Activated naive CD4-positive, alpha-beta T cell treated with anti-CD3 and anti-CD28 coated beads, Interleukin-2, amount 50 U/mL, for 24 hours (primary cell): Measurements from ENCODE around the gene PLPP7.

Experiments
- H3K27ac Mint-ChIP-seq: one replicate; pipeline ENCODE4 v1.8.0; 2021; ENCODE audit warnings: mild to moderate bottlenecking, mixed read lengths
- H3K27me3 Mint-ChIP-seq: one replicate; pipeline ENCODE4 v1.8.0; 2021; ENCODE audit warnings: mixed read lengths
- H3K36me3 Mint-ChIP-seq: one replicate; pipeline ENCODE4 v1.8.0; 2021; ENCODE audit warnings: mixed read lengths
- H3K4me1 Mint-ChIP-seq: one replicate; pipeline ENCODE4 v1.8.0; 2021; ENCODE audit warnings: mixed read lengths
- H3K4me3 Mint-ChIP-seq: one replicate; pipeline ENCODE4 v1.8.0; 2021; ENCODE audit warnings: mild to moderate bottlenecking, mixed read lengths
- H3K9me3 Mint-ChIP-seq: one replicate; pipeline ENCODE4 v1.8.0; 2021; ENCODE audit warnings: mixed read lengths

The PLPP7 gene

DNA sequence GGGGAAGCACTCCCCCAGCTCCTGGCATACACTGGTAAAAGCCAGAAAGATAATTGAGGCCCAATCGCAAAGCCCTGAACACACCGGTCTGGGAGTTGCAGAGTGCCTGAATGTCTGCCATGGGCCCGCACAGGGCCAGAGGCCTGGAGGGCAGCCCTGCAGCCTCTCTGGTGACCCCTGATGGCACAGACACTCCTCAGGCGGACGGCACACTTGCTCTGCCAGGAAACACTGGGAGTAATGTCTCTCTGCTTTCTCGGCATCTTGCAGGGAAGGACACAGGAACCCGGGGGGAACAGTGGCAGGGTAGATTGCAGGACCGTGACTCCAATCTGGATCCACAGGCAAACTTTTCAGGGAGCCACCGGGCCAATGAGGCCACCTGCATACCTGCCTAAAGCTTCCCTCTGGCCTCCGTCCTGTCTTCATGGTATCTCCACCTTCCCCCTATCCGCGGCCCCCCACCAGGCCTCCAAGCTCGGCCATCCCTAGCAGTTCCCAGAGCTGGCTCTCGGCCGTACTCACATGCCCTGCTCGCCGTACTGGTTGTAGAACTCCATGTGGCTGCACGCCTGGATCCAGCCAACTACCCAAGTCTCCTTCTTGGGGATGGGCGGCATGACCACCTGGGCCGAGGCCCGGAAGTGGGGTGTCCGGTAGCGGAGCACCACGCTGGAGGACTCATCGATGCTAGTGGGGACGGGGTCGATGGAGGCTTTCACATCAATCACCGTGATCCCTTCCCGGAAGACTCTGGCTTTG lies 14.0 kb upstream of the PLPP7 start:
- Mint-ChIP-seq H3K27ac (peak overlapping the region; percentile 99), H3K4me1 (peaks cover 36% of the 10 kb centered on the region), H3K4me3 (peak overlapping the region; percentile 100), H3K27me3 (no peaks in the 10 kb centered on the region), H3K9me3 (no peaks in the 10 kb centered on the region), H3K36me3 (no peaks in the 10 kb centered on the region)

DNA sequence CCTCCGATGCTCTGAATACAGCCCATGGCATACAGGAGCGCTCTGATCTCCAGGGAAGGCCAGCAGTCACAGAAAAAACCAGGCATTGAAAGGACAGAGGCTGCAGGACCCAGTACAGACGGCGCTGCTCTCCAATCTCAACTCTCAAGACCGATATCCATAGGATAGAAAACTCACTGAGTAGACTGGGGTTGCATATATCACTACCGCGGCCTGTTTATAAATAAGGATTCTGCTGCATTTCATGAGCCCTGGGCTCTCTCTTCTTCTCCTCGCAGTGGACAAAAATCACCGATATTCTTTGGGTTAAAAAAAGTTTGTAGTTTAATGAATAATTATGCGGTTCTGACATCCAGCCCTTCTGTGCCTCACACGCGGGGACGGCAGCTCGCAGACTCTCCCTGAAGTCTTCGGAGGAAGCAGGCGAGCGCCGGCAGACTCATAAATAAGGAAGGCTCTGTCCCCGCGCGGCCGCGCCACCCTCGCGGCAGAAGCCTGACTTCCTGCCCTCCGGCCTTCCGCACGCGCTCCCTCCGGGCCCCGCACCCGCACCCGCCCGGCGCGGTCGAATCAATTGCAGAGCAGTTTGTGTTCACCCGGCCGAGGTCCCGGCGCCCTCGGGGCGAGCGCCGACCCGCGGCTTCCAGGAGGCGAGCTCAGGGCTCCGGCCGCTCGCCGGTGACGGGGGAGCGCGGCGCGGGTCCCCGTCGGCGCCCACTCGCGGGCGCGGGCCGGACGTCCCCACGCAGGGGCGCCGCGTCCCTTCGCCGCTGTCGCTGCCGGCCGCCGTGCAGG lies 13.2 kb upstream of the PLPP7 start, which contains the start of gene FAM78A:
FAM78A (minus strand) TSS at position 417 of the 795 bp plus-strand sequence; CDS start at position 86, 331 bp downstream.
- H3K4me1 Mint-ChIP-seq = peaks cover 29% of the 10 kb centered on the region
- H3K36me3 Mint-ChIP-seq = no peaks in the 10 kb centered on the region

DNA sequence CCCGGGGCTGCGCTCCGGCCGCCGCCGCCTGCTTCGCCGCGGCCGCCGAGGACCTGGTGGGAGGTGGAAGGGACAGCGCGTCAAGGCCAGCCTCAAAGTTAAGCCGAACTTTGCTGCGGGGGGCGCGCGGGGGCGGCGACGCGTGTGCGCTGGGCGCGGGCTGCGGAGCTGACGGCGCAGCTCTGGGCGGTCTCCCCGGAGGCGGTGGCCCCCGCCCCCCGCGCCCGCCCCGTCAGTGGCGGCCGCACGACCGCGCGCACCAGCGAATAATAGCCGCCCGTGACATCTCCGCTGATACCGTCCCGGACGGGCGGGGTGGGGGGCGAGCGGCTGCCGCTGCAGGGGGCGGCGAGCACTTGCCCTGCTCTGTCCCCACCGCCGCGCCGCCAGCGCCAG lies 12.6 kb upstream of the PLPP7 start:
- no peak overlapping the region for H3K27ac Mint-ChIP-seq

More for the DNA sequence above, 13.2 kb upstream of the PLPP7 start, which contains the start of gene FAM78A:
- peak within 1 kb of the TSS; percentile 99 for H3K27ac Mint-ChIP-seq
- peak within 1 kb of the TSS; percentile 100 for H3K4me3 Mint-ChIP-seq
- H3K27me3 Mint-ChIP-seq = no peaks in the 10 kb centered on the region
- H3K9me3 Mint-ChIP-seq = no peaks in the 10 kb centered on the region

DNA sequence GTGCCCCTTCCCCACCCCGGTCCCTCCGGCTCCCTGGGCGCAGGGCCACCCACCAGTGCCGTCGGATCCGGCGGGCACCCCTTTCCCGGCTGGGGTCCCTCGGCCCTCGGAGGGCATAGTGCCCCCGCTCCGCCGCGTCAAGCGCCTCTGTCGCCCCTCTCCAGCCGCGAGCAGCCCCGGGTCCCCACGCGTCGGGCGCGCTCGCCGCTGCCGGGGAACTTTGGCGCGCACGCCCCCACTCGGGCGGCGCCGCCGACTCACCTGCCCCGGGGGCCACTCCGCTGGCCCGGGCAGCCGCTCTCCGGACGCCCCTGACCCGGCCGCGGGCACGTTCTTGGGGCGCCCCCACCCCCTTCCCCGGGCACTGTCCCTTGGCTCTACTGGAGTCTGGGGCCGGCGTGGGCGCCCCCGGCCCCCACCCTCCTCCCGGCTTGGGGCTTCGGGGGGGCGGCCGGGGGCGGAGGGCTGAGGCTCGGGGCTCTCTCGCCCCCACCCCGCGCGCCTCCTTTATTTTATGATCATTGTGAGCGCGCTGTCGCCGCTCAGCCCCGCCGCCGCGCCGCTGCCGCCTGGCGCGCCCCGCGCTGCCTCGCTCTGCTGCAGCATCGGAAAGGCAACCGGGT lies 12.1 kb upstream of the PLPP7 start:
- H3K4me1 Mint-ChIP-seq = peaks cover 28% of the 10 kb centered on the region
- no peaks in the 10 kb centered on the region for H3K36me3 Mint-ChIP-seq
- H3K4me3 Mint-ChIP-seq = no peak overlapping the region
- H3K27ac Mint-ChIP-seq = no peak overlapping the region
- no peaks in the 10 kb centered on the region for H3K9me3 Mint-ChIP-seq
- no peaks in the 10 kb centered on the region for H3K27me3 Mint-ChIP-seq

More for the DNA sequence above, 12.6 kb upstream of the PLPP7 start:
- no peaks in the 10 kb centered on the region for H3K36me3 Mint-ChIP-seq
- H3K4me3 Mint-ChIP-seq = no peak overlapping the region
- no peaks in the 10 kb centered on the region for H3K27me3 Mint-ChIP-seq
- H3K9me3 Mint-ChIP-seq = no peaks in the 10 kb centered on the region
- H3K4me1 Mint-ChIP-seq = peaks cover 28% of the 10 kb centered on the region

DNA sequence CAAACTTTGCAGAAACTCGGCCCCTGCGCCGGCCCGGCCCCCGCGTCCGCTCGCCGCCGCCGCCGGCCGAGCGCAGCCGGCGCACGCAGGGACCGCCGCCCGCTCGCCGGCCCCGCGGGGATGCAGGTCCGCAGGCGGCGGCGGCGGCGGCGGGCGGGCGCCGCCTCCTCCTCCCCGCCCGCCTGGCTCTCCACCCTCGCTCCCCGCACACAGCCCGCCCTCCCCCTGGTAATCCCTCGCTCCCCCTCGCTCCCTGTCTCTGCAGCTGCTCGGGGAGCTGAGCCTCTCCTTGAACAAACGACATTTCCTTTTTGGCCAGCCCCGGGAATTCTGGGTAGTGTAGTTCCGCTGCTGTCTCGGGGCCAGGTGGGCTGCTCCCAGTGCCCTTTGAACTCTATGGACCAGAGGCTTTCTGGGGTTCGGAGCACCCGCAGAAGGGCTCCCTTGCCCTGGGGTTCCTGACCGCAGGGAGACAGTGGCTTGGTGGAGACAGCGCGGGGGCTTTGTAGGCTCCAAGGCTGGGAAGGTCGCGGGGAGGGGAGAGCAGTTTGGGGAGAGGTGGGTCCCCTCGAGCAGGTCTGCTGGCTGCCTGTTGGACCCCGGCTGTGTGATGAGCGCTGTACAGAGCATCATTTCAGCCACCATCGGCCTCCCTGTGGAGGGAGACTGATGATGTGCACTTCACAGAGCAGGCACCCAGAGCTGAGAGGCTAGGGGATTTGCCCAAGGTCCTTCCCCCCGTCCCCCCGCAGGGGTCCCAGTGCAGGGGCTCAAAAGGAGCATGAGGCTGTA lies 11.4 kb upstream of the PLPP7 start:
- Mint-ChIP-seq H3K4me3 (peak overlapping the region; percentile 88), H3K27me3 (no peaks in the 10 kb centered on the region), H3K27ac (peak overlapping the region; percentile 68), H3K36me3 (no peaks in the 10 kb centered on the region), H3K4me1 (peaks cover 22% of the 10 kb centered on the region), H3K9me3 (no peaks in the 10 kb centered on the region)

DNA sequence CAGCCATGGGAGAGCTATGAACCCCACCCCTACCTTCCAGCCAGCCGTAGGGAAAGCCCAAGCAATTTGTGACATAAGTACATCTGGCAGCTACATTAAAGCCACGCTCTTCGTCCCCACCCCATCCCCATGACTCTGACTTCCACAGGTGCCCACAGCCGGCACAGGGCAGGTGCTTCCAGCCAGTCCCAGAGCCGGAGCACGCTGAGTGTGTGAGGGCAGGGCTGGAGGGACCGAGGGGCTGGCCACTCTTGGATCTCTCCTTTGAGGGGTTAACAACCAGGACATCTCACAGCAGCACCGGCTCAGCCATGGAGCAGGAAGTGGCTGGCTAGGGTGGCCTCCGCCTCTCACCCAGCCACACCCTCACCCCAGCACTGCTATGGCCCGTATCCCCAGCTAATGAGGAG lies 10.8 kb upstream of the PLPP7 start:
- peak overlapping the region; percentile 88 for H3K4me3 Mint-ChIP-seq
- no peaks in the 10 kb centered on the region for H3K9me3 Mint-ChIP-seq
- H3K4me1 Mint-ChIP-seq = peaks cover 25% of the 10 kb centered on the region
- H3K27me3 Mint-ChIP-seq = no peaks in the 10 kb centered on the region
- no peak overlapping the region for H3K27ac Mint-ChIP-seq
- no peaks in the 10 kb centered on the region for H3K36me3 Mint-ChIP-seq

DNA sequence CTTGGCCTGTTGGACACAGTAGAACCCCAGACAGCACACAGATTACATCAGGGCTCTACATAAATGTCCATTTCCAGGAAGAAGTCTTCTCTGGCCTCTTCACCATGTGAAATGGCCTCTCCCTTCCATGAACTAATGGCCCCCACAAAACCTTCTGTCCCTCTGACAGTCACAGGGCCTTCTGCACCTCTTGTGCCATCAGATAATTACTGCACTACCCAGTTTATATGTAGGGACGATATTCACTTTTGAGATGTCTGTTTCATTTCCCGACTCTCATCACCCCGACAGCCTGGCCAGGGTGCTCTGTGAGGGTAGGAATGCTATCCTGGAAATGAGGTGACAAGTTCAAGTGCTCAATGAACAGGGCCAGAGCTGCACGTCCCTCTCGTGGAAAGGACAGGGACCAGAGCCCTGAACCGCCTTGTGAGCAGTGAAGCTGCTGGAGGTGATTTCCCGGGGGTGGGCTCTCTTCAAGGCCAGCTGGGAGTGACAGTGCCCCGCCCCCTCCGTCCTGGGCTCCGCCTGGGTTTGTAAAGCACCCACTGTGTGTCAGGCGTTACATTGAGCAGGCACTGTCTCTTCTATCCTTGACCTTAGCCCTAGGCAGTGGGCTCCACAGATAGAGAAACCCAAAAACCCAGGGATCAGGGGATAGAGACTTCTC lies 10.2 kb upstream of the PLPP7 start:
- H3K27ac Mint-ChIP-seq = no peak overlapping the region
- no peaks in the 10 kb centered on the region for H3K36me3 Mint-ChIP-seq
- no peaks in the 10 kb centered on the region for H3K27me3 Mint-ChIP-seq
- peaks cover 25% of the 10 kb centered on the region for H3K4me1 Mint-ChIP-seq
- H3K9me3 Mint-ChIP-seq = no peaks in the 10 kb centered on the region
- peak overlapping the region; percentile 88 for H3K4me3 Mint-ChIP-seq

DNA sequence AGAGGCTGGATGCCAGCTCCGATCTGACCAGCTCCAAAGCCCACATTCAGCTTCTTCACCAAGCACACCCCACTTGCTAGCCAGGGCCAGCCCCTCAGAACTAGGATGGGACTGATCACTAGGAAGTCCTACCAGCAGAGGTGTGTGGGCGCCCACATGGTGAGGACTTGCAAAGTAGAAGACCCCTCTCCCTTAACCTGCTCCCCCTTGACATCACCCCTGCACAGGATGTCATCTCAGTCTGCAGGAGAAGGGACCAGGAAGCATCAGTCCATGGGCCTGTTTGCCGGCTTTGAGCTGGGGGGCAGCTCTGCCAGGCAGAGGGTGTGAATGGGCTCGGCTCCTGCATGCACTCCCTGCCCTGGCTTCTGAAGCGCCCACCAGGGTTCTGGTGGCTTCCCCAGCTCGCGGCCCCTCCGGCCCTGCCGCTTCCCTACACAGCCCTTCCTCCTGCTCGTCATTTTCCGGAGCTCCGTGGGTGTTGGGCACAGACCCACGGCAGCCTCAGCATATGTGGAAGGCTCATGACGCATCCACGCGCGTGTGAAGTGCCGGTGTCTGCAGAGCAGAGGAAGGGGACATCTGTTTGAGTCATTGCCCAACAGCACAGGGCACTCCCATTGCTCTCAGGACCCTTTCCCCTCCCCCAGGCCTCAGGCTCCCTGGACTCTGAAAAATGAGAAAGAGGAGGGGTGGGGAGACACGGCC lies 9.5 kb upstream of the PLPP7 start:
- Mint-ChIP-seq H3K36me3 (no peaks in the 10 kb centered on the region), H3K4me3 (no peak overlapping the region), H3K9me3 (no peaks in the 10 kb centered on the region), H3K4me1 (peaks cover 25% of the 10 kb centered on the region), H3K27ac (no peak overlapping the region), H3K27me3 (no peaks in the 10 kb centered on the region)

DNA sequence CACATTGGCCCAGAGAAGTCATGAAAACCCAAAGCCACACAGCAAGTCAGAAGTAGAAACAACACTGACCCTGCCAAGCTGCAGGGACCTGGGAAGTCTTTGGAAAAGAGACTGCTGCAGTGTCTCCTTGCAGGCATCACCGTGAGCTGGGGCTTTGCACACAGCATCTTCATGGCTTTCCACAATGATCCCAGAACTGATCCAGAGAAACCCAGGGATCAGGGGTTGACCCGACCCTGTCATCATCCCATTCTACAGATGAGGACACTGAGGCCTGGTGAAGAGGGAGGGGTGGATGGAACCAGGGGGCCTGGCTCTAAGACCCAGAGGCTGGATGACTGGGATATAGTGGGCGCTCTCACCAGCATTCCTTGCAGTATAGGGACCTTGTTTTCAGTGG lies 8.9 kb upstream of the PLPP7 start:
- H3K27me3 Mint-ChIP-seq = no peaks in the 10 kb centered on the region
- H3K27ac Mint-ChIP-seq = no peak overlapping the region
- no peaks in the 10 kb centered on the region for H3K9me3 Mint-ChIP-seq
- peaks cover 25% of the 10 kb centered on the region for H3K4me1 Mint-ChIP-seq
- no peaks in the 10 kb centered on the region for H3K36me3 Mint-ChIP-seq
- H3K4me3 Mint-ChIP-seq = no peak overlapping the region

DNA sequence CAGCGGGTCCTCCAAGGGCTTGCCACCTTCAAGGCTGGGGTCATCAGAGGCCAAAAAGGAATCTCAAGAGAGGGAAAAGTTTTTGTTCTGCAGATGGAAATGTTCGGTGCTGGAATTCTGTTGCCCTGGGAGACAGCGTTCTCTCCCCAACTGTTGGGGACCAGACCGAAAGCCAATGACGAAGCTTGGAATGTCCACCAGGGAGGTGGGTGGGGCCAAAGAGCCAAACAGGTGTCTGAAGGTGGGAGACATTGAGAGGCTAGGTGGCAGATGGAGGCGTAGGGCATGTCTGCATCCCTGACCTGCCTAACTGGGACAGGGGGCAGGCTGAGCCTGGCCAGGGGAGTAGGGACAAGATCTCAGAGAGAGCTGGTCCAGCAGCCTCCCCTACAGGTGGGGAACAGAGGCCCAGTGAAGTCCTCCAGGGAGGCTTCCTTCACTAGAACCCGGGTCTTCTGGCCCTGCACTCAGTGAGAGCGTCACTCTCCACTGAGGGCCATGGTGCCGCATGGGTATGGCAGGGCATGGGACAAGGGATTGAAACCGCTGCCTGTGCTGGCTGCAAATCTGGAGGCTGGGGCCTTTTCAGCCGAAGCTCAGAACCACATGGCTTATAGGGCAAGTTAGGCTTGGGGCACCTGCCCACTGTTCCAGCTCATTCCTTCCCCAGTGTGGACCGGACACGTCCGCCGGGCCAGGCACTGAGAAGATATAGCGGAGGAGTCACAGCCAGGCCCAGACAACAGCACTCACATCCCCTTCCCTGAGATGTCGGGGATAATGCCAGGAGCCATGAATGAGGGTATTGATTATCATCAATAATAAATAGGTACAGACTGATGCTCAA lies 8.2 kb upstream of the PLPP7 start:
- Mint-ChIP-seq H3K36me3 (no peaks in the 10 kb centered on the region), H3K4me1 (peaks cover 25% of the 10 kb centered on the region), H3K9me3 (no peaks in the 10 kb centered on the region), H3K27me3 (no peaks in the 10 kb centered on the region), H3K27ac (no peak overlapping the region), H3K4me3 (peak overlapping the region; percentile 55)

DNA sequence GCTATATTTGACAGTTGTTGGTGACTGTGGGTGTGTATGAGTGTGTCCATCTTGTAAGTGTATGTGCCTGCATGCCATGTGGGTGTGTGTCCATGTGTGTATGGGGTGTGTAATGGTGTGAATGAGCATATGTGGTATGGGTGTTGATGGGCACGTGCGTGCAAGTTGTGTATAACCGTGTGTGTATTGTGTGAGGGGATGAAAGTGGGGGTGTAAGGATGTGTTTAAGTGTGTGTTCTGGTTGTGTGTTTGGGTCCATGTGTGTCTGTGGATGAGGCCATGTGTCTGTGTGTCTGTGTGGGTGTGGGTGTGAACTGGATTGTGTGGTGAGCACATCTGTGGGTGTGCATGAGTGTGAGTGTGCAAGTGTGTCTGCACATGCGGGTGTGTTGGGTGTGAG lies 7.3 kb upstream of the PLPP7 start:
- Mint-ChIP-seq H3K4me1 (peaks cover 25% of the 10 kb centered on the region), H3K4me3 (peak overlapping the region; percentile 55), H3K27me3 (no peaks in the 10 kb centered on the region), H3K9me3 (no peaks in the 10 kb centered on the region), H3K27ac (no peak overlapping the region), H3K36me3 (no peaks in the 10 kb centered on the region)

DNA sequence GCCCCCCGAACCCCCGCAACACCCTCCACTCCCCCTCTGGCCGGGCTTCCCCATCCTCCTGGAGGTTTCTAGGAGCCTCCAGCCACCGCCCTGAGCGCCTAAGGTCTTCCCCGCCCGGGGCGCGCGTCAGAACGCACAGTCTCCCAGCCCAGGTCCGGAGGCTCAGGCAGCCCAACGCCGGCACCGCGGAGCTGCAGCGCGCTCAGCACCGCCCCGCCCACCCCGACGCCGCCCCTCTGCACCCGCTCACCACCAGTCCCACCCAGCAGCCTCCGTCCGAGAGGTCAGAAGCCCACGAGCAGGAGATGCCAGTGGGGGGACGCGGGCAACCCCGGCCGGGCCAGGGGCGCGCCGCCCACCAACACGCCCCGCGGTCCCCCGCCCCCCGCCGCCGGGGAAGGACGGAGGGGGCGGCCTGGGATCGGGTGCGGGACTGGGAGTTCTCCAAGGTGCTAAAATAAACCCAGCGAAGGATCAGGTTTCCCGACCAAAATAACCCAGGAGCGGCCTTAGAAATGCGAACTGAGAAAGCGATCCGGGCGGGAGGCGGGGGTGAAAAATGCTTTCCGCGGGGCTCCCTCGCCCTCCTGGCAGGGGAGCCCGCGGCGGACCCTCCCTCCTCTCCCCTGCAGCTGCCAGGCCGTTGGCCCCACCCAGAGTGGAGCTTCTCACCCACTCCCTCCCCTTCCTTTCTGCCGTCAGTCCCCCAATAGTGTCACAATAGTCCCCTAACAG lies 6.7 kb upstream of the PLPP7 start:
- Mint-ChIP-seq H3K36me3 (no peaks in the 10 kb centered on the region), H3K27me3 (no peaks in the 10 kb centered on the region), H3K27ac (no peak overlapping the region), H3K4me1 (peaks cover 25% of the 10 kb centered on the region), H3K4me3 (no peak overlapping the region), H3K9me3 (no peaks in the 10 kb centered on the region)

DNA sequence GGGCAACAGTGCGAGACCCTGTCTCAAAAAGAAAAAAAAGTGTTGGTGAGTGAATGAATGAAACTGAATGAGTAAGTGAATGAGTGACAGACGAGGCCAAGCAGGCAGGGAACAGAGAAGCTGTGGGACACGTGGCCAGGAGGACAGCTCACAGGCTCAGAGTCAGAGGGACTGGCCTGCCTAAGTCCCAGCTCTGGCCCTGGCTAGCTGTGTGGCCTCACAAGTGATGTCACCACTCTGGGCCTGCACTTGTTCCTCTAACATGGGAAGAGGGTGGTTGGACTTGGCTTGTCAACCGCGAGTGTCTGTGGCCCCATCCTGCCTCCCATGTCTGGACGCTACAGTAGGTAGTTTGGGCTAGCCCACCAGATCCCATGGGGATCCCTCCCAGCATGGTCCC lies 4.7 kb upstream of the PLPP7 start:
- H3K27me3 Mint-ChIP-seq = no peaks in the 10 kb centered on the region

More for the DNA sequence above, 4.7 kb upstream of the PLPP7 start:
- Mint-ChIP-seq H3K4me1 (peaks cover 13% of the 10 kb centered on the region), H3K9me3 (no peaks in the 10 kb centered on the region), H3K27ac (peak overlapping the region; percentile 59), H3K36me3 (no peaks in the 10 kb centered on the region), H3K4me3 (no peak overlapping the region)
